GM21390 (cell line): Measurements from ENCODE around the gene PRR33.

Source experiments
- ATAC-seq: cut with Tn5 transposase; IDR thresholded peaks from one replicate; pipeline ENCODE4 v1.9.1; 2021; ENCODE audit not compliant: unreplicated experiment

PRR33 gene

GRCh38 chr11:1852877-1853276 is 38.8 kb downstream of the PRR33 start, which contains the start of gene LSP1:
Gene LSP1, plus strand, starts transcription at chr11:1853084. Its CDS starts 61 bp downstream, at chr11:1853145.
- ATAC-seq = peak; percentile 44

DNA sequence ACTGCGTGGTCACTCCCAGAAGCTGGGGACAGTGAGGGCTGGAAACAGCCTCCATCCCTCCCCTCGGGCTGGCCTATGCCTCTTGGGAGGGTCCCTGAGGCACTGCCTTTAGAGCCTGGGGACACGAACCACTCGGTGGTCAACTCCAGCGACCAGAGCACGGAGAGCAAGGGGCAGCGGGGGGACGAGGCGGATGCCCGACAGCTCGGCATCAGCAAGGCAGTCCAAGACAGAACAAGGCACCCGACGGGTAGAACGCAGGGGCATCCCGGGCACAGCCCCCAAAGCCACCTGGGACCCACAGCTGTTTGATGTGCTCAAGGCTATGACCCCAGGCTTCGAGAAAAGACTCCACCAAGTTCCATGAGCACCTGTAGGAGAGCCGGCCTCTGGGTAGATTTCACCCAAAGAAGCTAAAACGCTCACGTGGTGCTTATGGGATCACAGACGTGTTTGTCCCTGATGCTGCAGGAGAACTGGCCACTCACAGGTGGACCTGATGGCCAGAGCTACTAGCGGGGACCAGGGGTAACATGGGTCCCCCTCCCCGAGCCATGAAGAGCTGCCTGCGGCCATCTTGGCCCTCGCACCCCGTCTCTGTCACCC is 39.3 kb downstream of the PRR33 start:
- ATAC-seq = peak; percentile 1

GRCh38 chr11:1851468-1852180 is 40.1 kb downstream of the PRR33 start:
- ATAC-seq = no peak

DNA sequence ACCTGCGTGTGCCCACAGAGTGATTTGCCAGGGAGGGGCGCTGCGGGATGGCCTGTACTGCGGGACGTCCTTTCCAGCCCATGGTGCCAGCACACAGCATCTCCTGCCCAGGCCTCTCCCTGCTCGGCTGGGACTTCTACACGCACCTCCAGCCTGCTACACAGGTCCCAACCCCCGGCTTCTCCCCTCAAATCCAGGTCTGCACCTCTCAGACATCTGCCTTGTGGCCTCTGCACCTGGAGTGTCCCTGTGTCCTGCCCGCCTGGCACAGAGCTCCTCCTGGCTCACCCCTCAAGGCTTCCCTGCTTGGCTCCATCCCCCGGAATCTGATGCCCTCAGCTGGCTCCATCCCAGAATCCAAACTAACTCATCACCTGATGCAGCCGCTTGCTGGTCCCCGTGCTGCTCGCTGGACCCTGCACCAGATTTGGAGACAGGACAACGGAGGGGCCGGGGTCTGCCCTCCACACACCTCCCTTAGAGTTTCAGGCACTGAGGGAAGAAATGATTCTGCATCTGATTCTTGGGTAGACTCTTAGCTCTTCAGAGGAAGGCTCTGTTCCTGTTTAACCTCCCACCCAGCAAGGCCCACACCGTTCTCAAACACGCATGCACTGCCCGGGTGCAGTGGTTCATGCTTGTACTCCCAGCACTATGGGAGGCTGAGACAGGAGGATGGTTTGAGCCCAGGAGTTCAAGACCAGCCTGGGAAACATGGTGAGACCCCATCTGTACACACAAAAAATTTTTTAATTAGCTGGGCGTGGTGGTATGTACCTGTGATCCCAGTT is 42.9 kb downstream of the PRR33 start:
- no peak for ATAC-seq

GRCh38 chr11:1847926-1848639 is 43.6 kb downstream of the PRR33 start:
- ATAC-seq = no peak

DNA sequence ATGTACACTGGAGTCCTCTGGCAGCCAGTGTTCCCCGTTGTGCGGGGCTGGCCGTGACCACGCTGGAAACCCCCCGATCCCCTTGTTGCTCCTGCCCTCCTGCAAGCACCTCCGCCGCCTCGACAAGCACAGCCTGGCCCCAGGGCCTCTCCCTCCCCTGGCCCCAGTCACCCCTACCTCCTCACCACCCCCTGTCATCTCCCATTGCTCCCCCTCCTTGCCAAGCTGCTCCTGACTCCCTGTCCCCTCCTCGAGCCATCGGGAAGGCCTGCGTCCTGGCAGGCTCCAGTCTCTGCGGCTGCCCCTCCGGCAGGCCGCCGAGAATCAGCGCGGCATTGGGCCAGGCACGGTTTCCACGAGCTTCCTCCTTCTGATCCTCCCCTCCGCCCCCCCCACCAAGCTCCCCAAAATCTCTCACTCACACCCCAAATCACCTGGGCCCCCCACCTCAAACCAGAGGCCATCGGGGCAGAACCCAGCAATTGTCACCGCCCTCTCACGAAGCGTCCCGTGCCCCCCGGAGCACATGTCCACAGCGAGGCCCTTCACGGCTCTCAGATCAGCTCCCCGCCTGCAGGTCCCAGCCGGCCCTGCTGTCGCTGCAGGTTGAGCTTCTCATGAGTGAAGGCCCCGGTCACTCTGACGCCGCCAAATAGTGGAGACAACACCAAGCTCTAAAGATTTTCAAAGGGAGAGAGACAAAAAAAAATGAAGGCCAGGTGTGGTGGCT is 44.5 kb downstream of the PRR33 start:
- ATAC-seq = no peak

DNA sequence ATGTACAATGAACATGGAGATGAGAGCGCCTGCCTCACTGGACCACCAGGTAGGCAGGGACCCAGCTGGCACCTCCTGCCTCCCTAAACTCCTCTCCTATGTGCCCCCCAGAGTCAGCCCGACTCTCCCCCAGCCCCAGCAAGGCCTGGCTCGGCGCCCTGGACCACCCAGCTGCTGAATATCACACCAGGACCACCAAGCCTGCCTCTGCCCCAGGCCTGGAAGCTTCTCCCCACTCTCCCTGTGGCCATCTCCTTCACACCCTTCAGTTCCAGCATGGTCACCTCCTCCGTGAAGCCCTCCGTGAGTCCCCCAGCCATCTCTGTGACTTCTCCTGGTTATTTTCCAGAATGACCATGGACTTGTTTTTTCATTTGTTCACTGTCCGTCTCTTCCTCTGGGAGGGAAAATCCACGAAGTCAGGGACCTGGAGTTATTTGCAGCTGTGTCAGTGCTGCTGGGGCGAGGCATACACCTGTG is 45.2 kb downstream of the PRR33 start:
- no peak for ATAC-seq

DNA sequence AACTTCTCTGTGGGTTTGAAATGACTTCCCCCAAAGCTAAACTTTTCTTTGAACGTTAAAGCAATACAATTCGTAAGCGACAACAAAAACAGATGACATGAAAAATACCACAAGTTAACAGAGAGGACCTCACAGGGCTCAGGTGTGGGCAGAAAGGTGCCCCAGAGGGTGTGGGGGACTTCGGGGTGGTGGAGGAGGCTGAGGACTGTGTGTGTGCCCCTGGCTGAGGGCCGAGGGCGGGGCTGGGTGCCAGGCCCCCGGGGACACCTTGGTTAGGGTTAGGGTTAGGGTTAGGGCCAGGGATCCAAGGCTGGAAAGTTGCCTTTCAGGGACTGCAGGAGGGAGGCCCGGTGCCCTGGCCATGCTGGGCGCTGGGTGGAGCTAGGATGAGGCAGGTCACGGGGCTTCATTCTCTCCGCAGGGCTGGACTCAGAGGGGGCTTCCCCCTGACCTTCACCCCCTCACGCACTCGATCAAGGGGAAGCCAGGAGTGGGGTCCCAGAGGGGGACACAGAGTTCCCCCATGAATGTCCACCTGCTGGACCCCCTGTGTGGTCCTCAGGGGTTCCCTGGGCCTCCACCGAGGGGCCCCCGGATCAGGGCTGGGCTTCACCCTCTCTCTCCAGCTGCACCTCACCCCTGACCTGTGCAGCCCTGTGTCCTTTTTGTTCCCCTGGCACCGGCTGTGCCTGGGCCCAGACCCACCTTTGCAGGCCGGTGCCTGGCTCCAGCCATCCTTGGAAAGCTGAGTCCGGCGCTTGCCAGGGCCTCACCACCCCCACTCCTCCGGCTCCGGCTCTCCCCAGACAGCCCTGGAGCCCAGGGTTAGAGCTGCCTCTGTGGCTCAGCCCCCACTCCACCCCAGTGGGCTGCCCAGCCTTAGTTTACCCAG is 45.9 kb downstream of the PRR33 start:
- ATAC-seq = no peak

- ATAC-seq = no peak
Observed at GRCh38 chr11:1845095-1845429, 46.6 kb downstream of the PRR33 start.

DNA sequence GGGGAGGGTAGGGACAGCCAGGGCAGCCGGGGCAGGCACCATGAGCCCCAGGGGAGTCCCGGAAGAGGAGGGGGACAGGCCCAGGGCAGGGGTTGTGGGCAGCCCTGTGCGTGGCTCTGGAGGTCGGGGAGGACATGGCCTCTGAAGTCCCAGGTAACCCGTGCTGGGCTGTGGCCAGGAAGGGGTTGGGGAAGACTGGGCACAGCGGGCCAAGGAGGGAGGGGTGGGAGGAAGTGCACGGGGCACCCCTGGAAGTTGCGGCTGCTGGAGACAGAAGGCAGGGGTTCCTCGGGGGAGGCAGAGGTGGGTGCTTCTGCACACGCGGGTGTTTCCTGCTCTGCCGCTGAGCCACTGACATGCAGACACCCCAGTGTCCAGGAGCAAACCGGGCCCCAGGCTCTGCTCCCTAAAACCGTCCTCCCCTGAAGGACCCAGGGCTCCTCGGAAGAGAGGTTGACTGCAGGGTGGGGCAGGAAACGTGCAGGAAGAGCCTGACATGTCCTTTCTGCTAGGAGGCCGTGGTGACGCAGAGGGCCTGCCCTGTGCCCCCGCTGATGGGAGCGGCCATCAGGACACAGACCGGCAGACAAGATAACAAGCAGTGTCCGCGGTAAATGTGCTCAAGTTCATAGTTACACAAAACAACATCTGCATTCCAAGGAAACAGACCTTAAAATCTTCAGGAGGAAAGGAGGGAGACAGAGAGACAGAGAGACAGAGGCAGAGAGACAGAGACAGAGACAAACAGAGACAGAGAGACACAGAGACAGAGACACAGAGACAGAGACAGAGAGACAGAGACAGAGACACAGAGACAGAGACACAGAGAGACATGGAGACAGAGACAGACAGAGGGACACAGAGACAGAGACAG is 47.2 kb downstream of the PRR33 start:
- no peak for ATAC-seq

GRCh38 chr11:1843796-1844195 is 47.9 kb downstream of the PRR33 start:
- ATAC-seq = no peak

GRCh38 chr11:1843098-1843473 is 48.6 kb downstream of the PRR33 start:
- no peak for ATAC-seq

- no peak for ATAC-seq
Observed at GRCh38 chr11:1842149-1843097, 49.3 kb downstream of the PRR33 start.

DNA sequence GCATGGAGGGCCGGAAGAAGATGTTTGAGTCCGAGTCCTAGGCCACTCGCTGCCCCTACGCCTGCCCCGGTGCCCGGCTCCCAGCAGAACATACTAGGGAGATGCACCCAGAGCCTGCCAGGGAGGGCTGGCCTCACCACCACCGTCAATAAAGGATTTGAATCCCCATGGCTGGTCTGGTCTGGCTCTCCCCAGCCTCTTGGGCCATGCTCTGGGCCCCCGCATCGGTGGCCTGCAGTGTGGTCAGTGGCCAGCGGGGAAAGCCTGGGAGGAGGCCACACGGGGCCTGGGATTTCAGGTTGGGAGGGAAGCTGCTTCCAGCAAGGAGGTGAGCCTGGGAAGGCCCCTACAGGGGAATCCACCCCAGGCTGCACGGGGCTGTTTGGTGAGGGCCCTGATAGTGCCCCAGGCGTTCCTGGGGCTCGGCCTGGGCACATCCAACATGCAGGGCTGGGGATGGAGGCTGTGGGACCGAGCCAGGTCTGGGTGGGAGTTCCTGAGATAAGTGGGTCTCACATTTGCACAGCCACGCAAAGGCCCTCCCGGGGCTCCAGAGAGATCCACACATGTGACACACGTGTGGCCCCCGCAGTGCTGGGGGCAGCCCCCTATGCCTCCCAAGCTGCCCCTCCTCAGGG is 50.1 kb downstream of the PRR33 start:
- ATAC-seq = no peak

GRCh38 chr11:1840780-1841480 is 50.8 kb downstream of the PRR33 start:
- no peak for ATAC-seq

- ATAC-seq = peak; percentile 37
Observed at GRCh38 chr11:1839924-1840779, 51.5 kb downstream of the PRR33 start.
